Transverse colon (tissue), 4 donors: ENCODE measurements around the gene DLL4.

Source experiments
- CTCF ChIP-seq, 5 experiments: fragments of 200-600 bp in 3 of 5; fragments of 450-650 bp in 2 of 5; sonication (generic) in 3 of 5; IDR thresholded peaks; 1 replicate in 2 of 5; 2 replicates in 3 of 5; pipeline ENCODE4 v1.5.1; 2016 to 2017; ENCODE audit warnings: antibody characterized with exemption in 5 of 5, inconsistent platforms in 3 of 5, mild to moderate bottlenecking in 2 of 5, moderate library complexity in 1 of 5
- EP300 ChIP-seq: sonication (generic); formaldehyde crosslinking; IDR thresholded peaks from one replicate; pipeline ENCODE4 v1.6.1; 2017; ENCODE audit warnings: antibody characterized with exemption, low read depth
- POLR2A ChIP-seq: fragments of 450-650 bp; IDR thresholded peaks from one replicate; pipeline ENCODE4 v1.6.1; 2016; ENCODE audit warnings: antibody characterized with exemption, mild to moderate bottlenecking, moderate library complexity
- POLR2AphosphoS5 ChIP-seq, 3 donors: sonication (generic); formaldehyde crosslinking; IDR thresholded peaks; one replicate each; pipeline ENCODE4 v1.6.1; 2016; ENCODE audit warnings: antibody characterized with exemption in 3 of 3

GRCh38 chr15:40978562-40978961 lies 49.4 kb downstream of the DLL4 start:
- TF ChIP-seq POLR2A: no peak
- TF ChIP-seq CTCF (IDR thresholded peaks at IDR 0.05): no peak
- no peak for TF ChIP-seq POLR2AphosphoS5 (IDR thresholded peaks at IDR 0.05)
- no peak for TF ChIP-seq EP300
